GM18502 (cell line): Measurements from ENCODE around the gene LCA5L.

ENCODE experiments used
- ATAC-seq: cut with Tn5 transposase; IDR thresholded peaks from one replicate; pipeline ENCODE4 v1.9.1; 2021; ENCODE audit warnings: mild to moderate bottlenecking; ENCODE audit not compliant: unreplicated experiment, poor library complexity

The LCA5L gene

DNA sequence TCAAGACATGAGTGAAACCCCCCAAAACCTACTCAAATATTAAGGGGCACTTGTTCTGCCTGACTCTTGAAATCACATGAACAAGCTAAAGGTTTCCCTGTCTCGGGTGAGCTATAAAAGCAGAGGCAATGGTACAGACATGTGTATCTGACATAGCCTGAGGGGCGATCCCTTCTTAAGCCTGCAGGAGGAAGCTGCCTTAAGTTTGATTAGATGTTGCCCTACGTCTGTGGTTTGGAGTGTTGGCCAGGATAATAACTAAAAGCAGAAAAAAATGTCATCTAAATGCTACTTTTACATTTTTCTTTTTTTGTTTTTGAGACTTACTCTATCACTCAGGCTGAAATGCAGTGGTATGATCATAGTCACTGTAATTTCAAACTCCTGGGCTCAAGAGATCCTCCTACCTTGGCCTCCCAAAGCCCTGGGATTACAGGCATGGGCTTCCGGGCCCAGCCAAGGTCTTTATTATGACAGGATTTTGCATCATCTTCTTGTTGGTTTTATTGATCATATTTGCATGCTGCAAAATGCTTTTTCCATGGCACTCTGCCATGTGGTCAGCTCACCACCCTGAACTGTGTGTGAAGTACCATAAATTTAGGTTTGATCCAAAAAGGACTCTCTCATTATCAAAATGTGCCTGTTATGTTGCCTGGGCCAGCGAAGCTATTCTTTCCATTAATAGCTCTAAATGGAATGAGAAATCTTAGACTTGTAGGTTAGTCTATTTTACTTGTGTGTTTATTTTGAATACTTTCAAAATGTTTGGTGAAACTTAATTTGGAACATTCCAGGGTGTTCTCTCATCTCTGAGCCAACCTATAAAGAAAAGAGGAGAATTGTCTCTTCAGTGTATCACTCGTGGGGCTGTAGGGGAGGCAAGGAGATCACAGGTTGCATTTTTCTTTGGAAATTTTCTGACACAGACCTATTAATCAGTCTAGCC, 81.7 kb downstream of the LCA5L start:
- no peak for ATAC-seq

DNA sequence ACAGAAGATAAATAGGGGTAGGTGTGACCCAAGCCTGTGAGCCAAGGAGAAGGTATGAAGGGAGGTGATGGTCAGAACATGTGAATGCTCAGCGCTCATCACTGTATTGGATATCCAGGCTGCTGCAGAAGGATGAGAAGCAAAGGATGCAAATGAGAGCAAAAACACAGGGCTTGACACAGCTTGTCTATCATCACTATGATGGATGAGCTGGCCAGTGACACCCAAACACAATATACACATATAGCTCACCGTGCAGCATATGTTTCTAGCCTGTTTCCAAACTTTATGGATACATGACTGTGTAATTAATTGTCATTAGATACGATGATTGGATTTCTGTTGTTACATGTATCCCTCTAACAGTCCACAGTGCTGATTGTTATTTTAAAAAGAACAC, 82.8 kb downstream of the LCA5L start:
- no peak for ATAC-seq

DNA sequence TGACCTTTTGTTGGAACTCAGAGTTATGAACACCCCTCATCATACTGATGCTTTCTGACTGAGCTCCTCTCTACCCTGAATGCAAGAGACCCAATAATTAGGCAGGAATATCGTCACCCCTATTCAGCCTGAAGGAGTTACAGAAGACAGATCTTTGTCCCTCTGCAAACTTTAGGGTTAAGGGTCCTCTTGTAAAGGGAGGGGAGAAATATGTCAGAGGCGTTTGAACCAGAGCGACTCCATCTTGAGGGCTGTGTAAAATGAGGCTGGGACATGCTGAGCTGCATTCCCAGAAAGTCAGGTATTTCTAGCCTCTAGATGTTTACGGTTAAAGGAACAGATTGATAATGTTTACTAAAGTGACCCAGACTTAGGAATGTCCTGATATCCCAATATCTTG, 86.2 kb downstream of the LCA5L start:
- ATAC-seq = no peak
